ENCODE results near the gene ANKRD36C. TPM values are rescaled to one million over a fixed set of nuclear protein-coding genes. Genes with fewer than 3 reads are reported as not detected.
A peak's percentile ranks its signal among the peaks of the same experiment; 100 is the strongest.
"Not testable (repeated sequence)": the region's sequence is repeated elsewhere in the genome, so short reads cannot be mapped to it uniquely, and the experiment has no call there.

The ANKRD36C gene
- total RNA-seq, 2 donors from 2014 or later = 78.1 to 93.0 TPM

GRCh38 chr2:96019909-96020590, 28.4 kb upstream of the ANKRD36C start:
- H3K4me1 Mint-ChIP-seq; H3K4me3 Mint-ChIP-seq; H3K36me3 Mint-ChIP-seq (ENCODE audit: low read depth); H3K27ac Mint-ChIP-seq; DNase-seq; ATAC-seq; H3K9me3 ChIP-seq (ENCODE audit: control insufficient read depth, low read length, poor library complexity, severe bottlenecking); H3K27me3 Mint-ChIP-seq: not testable (repeated sequence)

GRCh38 chr2:96016321-96016720, 24.7 kb upstream of the ANKRD36C start:
- H3K36me3 Mint-ChIP-seq (ENCODE audit: low read depth); H3K4me3 Mint-ChIP-seq; H3K9me3 ChIP-seq (ENCODE audit: control insufficient read depth, low read length, poor library complexity, severe bottlenecking); ATAC-seq; DNase-seq; H3K27me3 Mint-ChIP-seq; H3K4me1 Mint-ChIP-seq; H3K27ac Mint-ChIP-seq: not testable (repeated sequence)

GRCh38 chr2:96012792-96013264, 21.2 kb upstream of the ANKRD36C start:
- not testable (repeated sequence) for ATAC-seq; DNase-seq; H3K36me3 Mint-ChIP-seq (ENCODE audit: low read depth); H3K27ac Mint-ChIP-seq; H3K4me3 Mint-ChIP-seq; H3K27me3 Mint-ChIP-seq; H3K4me1 Mint-ChIP-seq; H3K9me3 ChIP-seq (ENCODE audit: control insufficient read depth, low read length, poor library complexity, severe bottlenecking)

GRCh38 chr2:96012086-96012791, 20.6 kb upstream of the ANKRD36C start:
- H3K27ac Mint-ChIP-seq = peak overlapping the region; percentile 45
- ATAC-seq; DNase-seq; H3K4me1 Mint-ChIP-seq; H3K9me3 ChIP-seq (ENCODE audit: control insufficient read depth, low read length, poor library complexity, severe bottlenecking); H3K36me3 Mint-ChIP-seq (ENCODE audit: low read depth); H3K4me3 Mint-ChIP-seq; H3K27me3 Mint-ChIP-seq: not testable (repeated sequence)

- ATAC-seq = peak; percentile 10
- Mint-ChIP-seq H3K27me3 (peaks cover 18% of the 10 kb centered on the region), H3K4me3 (peak overlapping the region; percentile 55)
- DNase-seq; H3K9me3 ChIP-seq (ENCODE audit: control insufficient read depth, low read length, poor library complexity, severe bottlenecking); H3K27ac Mint-ChIP-seq; H3K36me3 Mint-ChIP-seq (ENCODE audit: low read depth); H3K4me1 Mint-ChIP-seq: not testable (repeated sequence)
These were observed 19.5 kb upstream of the ANKRD36C start for GRCh38 chr2:96011129-96011455.

GRCh38 chr2:96010320-96011128, 18.9 kb upstream of the ANKRD36C start:
- H3K27me3 Mint-ChIP-seq = peaks cover 19% of the 10 kb centered on the region
- peak; percentile 93 to 97 (median 96) for DNase-seq
- H3K4me1 Mint-ChIP-seq; H3K36me3 Mint-ChIP-seq (ENCODE audit: low read depth); H3K9me3 ChIP-seq (ENCODE audit: control insufficient read depth, low read length, poor library complexity, severe bottlenecking): not testable (repeated sequence)
- peak overlapping the region; percentile 79 for H3K4me3 Mint-ChIP-seq
- peak overlapping the region; percentile 91 for H3K27ac Mint-ChIP-seq
- ATAC-seq = peak; percentile 100

GRCh38 chr2:96009833-96010232, 18.2 kb upstream of the ANKRD36C start:
- peak overlapping the region; percentile 79 for H3K4me3 Mint-ChIP-seq
- DNase-seq; H3K9me3 ChIP-seq (ENCODE audit: control insufficient read depth, low read length, poor library complexity, severe bottlenecking); ATAC-seq; H3K36me3 Mint-ChIP-seq (ENCODE audit: low read depth); H3K4me1 Mint-ChIP-seq: not testable (repeated sequence)
- H3K27me3 Mint-ChIP-seq = peaks cover 26% of the 10 kb centered on the region
- H3K27ac Mint-ChIP-seq = peak overlapping the region; percentile 91

- not testable (repeated sequence) for H3K4me1 Mint-ChIP-seq; H3K36me3 Mint-ChIP-seq (ENCODE audit: low read depth); DNase-seq; ATAC-seq; H3K9me3 ChIP-seq (ENCODE audit: control insufficient read depth, low read length, poor library complexity, severe bottlenecking)
- H3K27me3 Mint-ChIP-seq = peaks cover 34% of the 10 kb centered on the region
- peak overlapping the region; percentile 14 for H3K27ac Mint-ChIP-seq
- H3K4me3 Mint-ChIP-seq = peak overlapping the region; percentile 25
These were observed 16.4 kb upstream of the ANKRD36C start for GRCh38 chr2:96008051-96008450.

GRCh38 chr2:96006248-96006647, 14.6 kb upstream of the ANKRD36C start:
- not testable (repeated sequence) for H3K4me1 Mint-ChIP-seq; DNase-seq; H3K36me3 Mint-ChIP-seq (ENCODE audit: low read depth); ATAC-seq; H3K27ac Mint-ChIP-seq; H3K4me3 Mint-ChIP-seq; H3K9me3 ChIP-seq (ENCODE audit: control insufficient read depth, low read length, poor library complexity, severe bottlenecking)
- peaks cover 43% of the 10 kb centered on the region for H3K27me3 Mint-ChIP-seq

GRCh38 chr2:95992520-95993272, 1.1 kb upstream of the ANKRD36C start:
- not testable (repeated sequence) for H3K4me1 Mint-ChIP-seq; H3K9me3 ChIP-seq (ENCODE audit: control insufficient read depth, low read length, poor library complexity, severe bottlenecking); H3K27ac Mint-ChIP-seq; H3K36me3 Mint-ChIP-seq (ENCODE audit: low read depth)
- Mint-ChIP-seq H3K27me3 (peaks cover 32% of the 10 kb centered on the region), H3K4me3 (peak overlapping the region; percentile 94)
- peak; percentile 66 for ATAC-seq
- DNase-seq = peak in 2 of 3 donors; percentile 15 to 36

- H3K27me3 Mint-ChIP-seq = peaks cover 30% of the 10 kb centered on the region
- peak overlapping the region; percentile 78 for H3K4me3 Mint-ChIP-seq
- not testable (repeated sequence) for DNase-seq; H3K27ac Mint-ChIP-seq; H3K9me3 ChIP-seq (ENCODE audit: control insufficient read depth, low read length, poor library complexity, severe bottlenecking); H3K36me3 Mint-ChIP-seq (ENCODE audit: low read depth); H3K4me1 Mint-ChIP-seq
- ATAC-seq = peak; percentile 49
These were observed 478 bp upstream of the ANKRD36C start for GRCh38 chr2:95992102-95992501.

- not testable (repeated sequence) for DNase-seq; H3K36me3 Mint-ChIP-seq (ENCODE audit: low read depth); H3K4me1 Mint-ChIP-seq; ATAC-seq; H3K9me3 ChIP-seq (ENCODE audit: control insufficient read depth, low read length, poor library complexity, severe bottlenecking)
- Mint-ChIP-seq H3K27me3 (peaks cover 22% of the 10 kb centered on the region), H3K27ac (peak overlapping the region; percentile 96), H3K4me3 (peak overlapping the region; percentile 59)
These were observed 740 bp downstream of the ANKRD36C start for GRCh38 chr2:95990884-95991283.

GRCh38 chr2:95951662-95952061, 40.0 kb downstream of the ANKRD36C start:
- not testable (repeated sequence) for DNase-seq; H3K4me1 Mint-ChIP-seq; H3K9me3 ChIP-seq (ENCODE audit: control insufficient read depth, low read length, poor library complexity, severe bottlenecking); ATAC-seq; H3K4me3 Mint-ChIP-seq; H3K36me3 Mint-ChIP-seq (ENCODE audit: low read depth); H3K27ac Mint-ChIP-seq; H3K27me3 Mint-ChIP-seq
